ENCODE measurements around the gene TMEM255A.

GRCh38 chrX:120334151-120334550 is 22.9 kb upstream of the TMEM255A start:
- no peak for TF ChIP-seq POLR2A (IDR thresholded peaks at IDR 0.05)
- no peak for TF ChIP-seq CTCF (IDR thresholded peaks at IDR 0.05)
